Calu3 (cell line): ENCODE data around the gene PRKN. TPM values are rescaled to one million over a fixed set of nuclear protein-coding genes. Genes with fewer than 3 reads are reported as not detected.

Experiments used
- BruUV-seq: library from RNA; stranded (reverse); fragments of 400-500 nt; replicated peaks from 2 replicates; lab custom pipeline; 2021; lab: Mats Ljungman, UMichigan
- CTCF ChIA-PET: fragments of 300-600 bp; sonication (Branson Sonifier 250); formaldehyde crosslinking; loops from one replicate; lab custom pipeline; 2022; ENCODE audit warnings: antibody characterized with exemption; lab: Charles Lee
- DNase-seq: peaks from one replicate; pipeline ENCODE4 v3.0.0; 2022
- H3K27ac Mint-ChIP-seq: one replicate; pipeline ENCODE4 v1.8.0; 2022; ENCODE audit warnings: mixed read lengths; ENCODE audit not compliant: unreplicated experiment
- H3K27me3 Mint-ChIP-seq: one replicate; pipeline ENCODE4 v1.8.0; 2022; ENCODE audit warnings: mixed read lengths; ENCODE audit not compliant: unreplicated experiment
- H3K36me3 Mint-ChIP-seq: one replicate; pipeline ENCODE4 v1.8.0; 2022; ENCODE audit warnings: mild to moderate bottlenecking, moderate library complexity, mixed read lengths; ENCODE audit not compliant: insufficient read depth, unreplicated experiment
- H3K4me1 Mint-ChIP-seq: one replicate; pipeline ENCODE4 v1.8.0; 2022; ENCODE audit warnings: mild to moderate bottlenecking, low read depth, mixed read lengths; ENCODE audit not compliant: unreplicated experiment
- H3K4me3 Mint-ChIP-seq: one replicate; pipeline ENCODE4 v1.8.0; 2022; ENCODE audit warnings: mild to moderate bottlenecking, low read depth, moderate library complexity, mixed read lengths; ENCODE audit not compliant: unreplicated experiment
- H3K9me3 Mint-ChIP-seq: one replicate; pipeline ENCODE4 v1.8.0; 2022; ENCODE audit warnings: low read depth, mixed read lengths; ENCODE audit not compliant: unreplicated experiment
- CTCF ChIP-seq: fragments of 200-600 bp; IDR thresholded peaks from one replicate; pipeline ENCODE4 v1.8.0; 2022; ENCODE audit warnings: antibody characterized with exemption; ENCODE audit not compliant: unreplicated experiment
- intact Hi-C: fragments of 100-400 bp; cut with micrococcal nuclease; formaldehyde crosslinking; loops from one replicate; pipeline ENCODE4 v1.10.0; 2022; ENCODE audit not compliant: unreplicated experiment
- total RNA-seq: library from RNA; stranded (reverse); gene quantifications from 2 replicates; pipeline ENCODE4 v1.2.3, GENCODE V29; 2022

The PRKN gene
- total RNA-seq, 1 experiment from 2014 or later, result 3.8 TPM

- intact Hi-C loops, result no loop called here
- Mint-ChIP-seq H3K4me3 (no peak overlapping the region), H3K27ac (no peak overlapping the region), H3K36me3 (no peaks in the 10 kb centered on the region), H3K4me1 (no peaks in the 10 kb centered on the region), H3K9me3 (peaks cover 4% of the 10 kb centered on the region), H3K27me3 (no peaks in the 10 kb centered on the region)
- BruUV-seq, result no TSS peak
- CTCF ChIA-PET, result no interaction called here
- TF ChIP-seq CTCF, result no peak
- no peak for DNase-seq
These were observed 23.2 kb upstream of the PRKN start for GRCh38 chr6:162750776-162751175.

GRCh38 chr6:162736961-162737360 is 9.4 kb upstream of the PRKN start:
- intact Hi-C loops, result loop anchor here (2.0 to 10.0 kb wide), 3 partner anchors 812 to 1118 kb away; no protein-coding TSS in a partner anchor
- no peak for TF ChIP-seq CTCF
- DNase-seq, result peak; percentile 16
- Mint-ChIP-seq H3K36me3 (no peaks in the 10 kb centered on the region), H3K4me3 (no peak overlapping the region), H3K4me1 (peaks cover 8% of the 10 kb centered on the region), H3K27me3 (no peaks in the 10 kb centered on the region), H3K9me3 (peaks cover 3% of the 10 kb centered on the region), H3K27ac (no peak overlapping the region)
- no TSS peak for BruUV-seq
- CTCF ChIA-PET, result interaction anchor here (0.5 to 1.1 kb wide), 4 partner anchors 471 to 1179 kb away, joined by 3 to 7 read pairs (median 5); no protein-coding TSS in a partner anchor

- Mint-ChIP-seq H3K4me1 (peaks cover 8% of the 10 kb centered on the region), H3K27ac (no peak overlapping the region), H3K4me3 (no peak overlapping the region), H3K9me3 (no peaks in the 10 kb centered on the region), H3K27me3 (no peaks in the 10 kb centered on the region), H3K36me3 (no peaks in the 10 kb centered on the region)
- intact Hi-C loops, result loop anchor here (10.0 kb wide), 1 partner anchor 809 kb away; no protein-coding TSS in a partner anchor
- no peak for TF ChIP-seq CTCF
- no TSS peak for BruUV-seq
- no peak for DNase-seq
- CTCF ChIA-PET, result no interaction called here
These were observed 5.9 kb upstream of the PRKN start for GRCh38 chr6:162733489-162733888.

GRCh38 chr6:162730502-162730901 is 2.9 kb upstream of the PRKN start:
- H3K9me3 Mint-ChIP-seq, result no peaks in the 10 kb centered on the region
- peaks cover 18% of the 10 kb centered on the region for H3K36me3 Mint-ChIP-seq
- H3K27me3 Mint-ChIP-seq, result no peaks in the 10 kb centered on the region
- no peak overlapping the region for H3K27ac Mint-ChIP-seq
- no peak for DNase-seq
- BruUV-seq, result no TSS peak
- peaks cover 17% of the 10 kb centered on the region for H3K4me1 Mint-ChIP-seq
- intact Hi-C loops, result loop anchor here (10.0 kb wide), 1 partner anchor 806 kb away; no protein-coding TSS in a partner anchor
- CTCF ChIA-PET, result no interaction called here
- H3K4me3 Mint-ChIP-seq, result no peak overlapping the region
- no peak for TF ChIP-seq CTCF
